WI38 (cell line): ENCODE measurements around the gene C4B.

Source experiments
- H3K4me3 ChIP-seq: 2 replicates; pipeline ENCODE4 v1.5.1; 2011; ENCODE audit warnings: low read depth, mild to moderate bottlenecking, control low read depth, low read length
- CTCF ChIP-seq: IDR thresholded peaks from 2 replicates; pipeline ENCODE4 v1.5.1; 2012; ENCODE audit warnings: low read depth, mild to moderate bottlenecking, control low read depth, low read length

The C4B gene

DNA sequence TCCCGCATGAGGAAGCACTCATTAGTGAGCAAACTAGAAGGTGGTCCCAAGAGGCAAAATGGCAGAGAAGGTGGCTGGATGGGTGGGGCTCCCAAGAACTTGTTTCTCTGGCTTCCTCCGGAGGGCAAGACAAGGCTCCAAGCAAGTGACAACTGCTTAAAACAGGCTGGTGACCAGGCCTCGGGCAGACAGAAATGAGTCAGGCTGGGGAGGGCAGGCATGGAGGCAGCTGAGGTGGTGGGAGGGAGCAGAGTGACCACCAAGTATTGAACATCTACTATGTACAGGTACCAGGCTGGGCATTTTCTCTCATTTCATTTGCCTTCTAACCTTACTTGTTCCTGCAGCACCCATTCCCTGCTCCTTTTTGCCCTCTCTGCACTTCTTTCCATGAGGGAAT, 61.2 kb downstream of the C4B start:
- no peak overlapping the region for H3K4me3 ChIP-seq
- TF ChIP-seq CTCF: no peak

GRCh38 chr6:32076321-32076809, 61.8 kb downstream of the C4B start:
- TF ChIP-seq CTCF: no peak
- no peak overlapping the region for H3K4me3 ChIP-seq

- TF ChIP-seq CTCF: no peak
- H3K4me3 ChIP-seq: no peak overlapping the region
Observed at GRCh38 chr6:32079566-32080290, 65.1 kb downstream of the C4B start.

DNA sequence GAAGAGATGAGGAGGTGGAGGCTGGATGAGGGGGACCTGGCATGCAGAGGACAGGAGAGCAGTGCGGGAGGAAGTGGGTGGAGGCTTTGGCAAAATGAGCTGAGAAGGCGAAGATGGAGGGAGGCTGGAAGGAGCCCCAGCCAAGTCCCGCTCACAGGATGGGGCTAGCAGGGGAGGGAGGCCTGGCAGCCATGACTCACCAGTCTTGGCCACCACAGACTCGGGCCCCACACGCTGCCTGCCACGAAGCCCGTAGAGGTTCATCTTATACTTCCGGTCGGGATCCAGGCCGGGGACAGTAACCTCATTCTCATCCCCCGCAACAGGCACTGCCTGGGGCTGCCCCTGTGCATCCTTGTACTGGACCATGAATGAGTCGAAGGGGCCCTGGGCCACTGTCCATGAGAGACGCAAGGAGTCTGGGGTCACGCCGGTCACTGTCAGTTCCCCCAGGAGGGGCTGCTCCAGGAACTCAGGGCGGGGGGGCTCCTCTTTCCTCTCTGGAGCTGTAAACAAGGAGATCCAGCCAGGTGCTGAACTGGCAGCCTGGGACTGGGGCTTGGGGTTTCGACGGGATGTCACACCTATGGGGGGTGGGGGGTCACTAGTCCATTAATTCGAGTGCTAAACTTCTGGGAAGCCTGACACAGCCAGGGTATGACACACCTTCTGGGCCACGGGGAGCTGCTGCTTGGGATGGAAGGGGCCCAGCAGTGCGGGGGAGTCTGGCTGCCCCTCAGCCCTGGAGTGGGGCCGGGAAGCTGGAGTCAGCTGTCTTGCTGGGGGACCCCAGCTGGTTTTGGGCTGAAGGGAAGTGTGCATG, 66.8 kb downstream of the C4B start:
- H3K4me3 ChIP-seq: no peak overlapping the region
- no peak for TF ChIP-seq CTCF

GRCh38 chr6:32082478-32082877, 67.9 kb downstream of the C4B start:
- H3K4me3 ChIP-seq: no peak overlapping the region
- no peak for TF ChIP-seq CTCF

DNA sequence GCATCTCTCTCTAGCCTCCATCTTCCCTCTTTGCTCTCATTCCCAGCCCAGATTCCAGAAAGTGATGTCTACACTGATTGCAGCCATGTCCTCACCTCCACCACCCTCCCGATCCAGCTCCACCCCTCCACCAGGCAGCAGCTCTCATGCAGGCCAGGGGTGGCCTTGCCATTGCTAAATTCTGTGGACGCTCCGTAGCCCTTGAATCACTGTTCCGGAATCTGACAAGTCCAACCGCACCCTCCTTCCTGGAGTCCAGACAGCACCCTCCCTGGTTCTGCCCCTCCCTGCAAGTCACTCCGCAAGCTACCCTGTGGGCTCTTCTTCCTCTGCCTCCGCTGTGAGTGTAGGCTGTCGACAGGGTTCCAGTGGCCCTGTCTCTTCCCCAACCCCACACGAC, 68.3 kb downstream of the C4B start:
- no peak overlapping the region for H3K4me3 ChIP-seq
- no peak for TF ChIP-seq CTCF
